Measurements from ENCODE around the gene VPS8.
A peak's percentile ranks its signal among the peaks of the same experiment; 100 is the strongest.

VPS8 gene

GRCh38 chr3:184811034-184811433 is 932 bp upstream of the VPS8 start (continued):
- TF ChIP-seq ZSCAN18 (tag by site-specific recombination; IDR thresholded peaks at IDR 0.05) (no peak), KLF16 (tag by site-specific recombination; IDR thresholded peaks at IDR 0.05) (no peak), ZFP37 (tag by site-specific recombination; IDR thresholded peaks at IDR 0.05) (no peak), ZNF184 (tag by site-specific recombination; IDR thresholded peaks at IDR 0.05) (no peak), ZNF366 (tag by site-specific recombination; conservative IDR thresholded peaks at IDR 0.05) (no peak), ZNF112 (tag by site-specific recombination; IDR thresholded peaks at IDR 0.05) (no peak), ZXDB (tag by site-specific recombination; IDR thresholded peaks at IDR 0.05) (no peak), ZNF747 (tag by site-specific recombination; IDR thresholded peaks at IDR 0.05) (no peak), RBAK (tag by site-specific recombination; IDR thresholded peaks at IDR 0.05) (no peak), ZNF157 (tag by site-specific recombination; IDR thresholded peaks at IDR 0.05) (no peak)

GRCh38 chr3:184811663-184811998 is 335 bp upstream of the VPS8 start:
- H3K36me3 ChIP-seq (ENCODE audit: control insufficient read depth in 2 of 2, insufficient read depth in 1 of 2, low read length in 2 of 2), result peaks cover 0 to 5% of the 10 kb centered on the region in 2 experiments; a peak in 1 of 3 replicates
- no peaks in the 10 kb centered on the region; the same call in 1 of the 2 replicates for H3K4me1 ChIP-seq (ENCODE audit: control insufficient read depth, insufficient read depth, low read length)
- peak; percentile 92 for TF ChIP-seq PRDM1 (tag by site-specific recombination; IDR thresholded peaks at IDR 0.05)
- TF ChIP-seq ZNF776 (tag by site-specific recombination; IDR thresholded peaks at IDR 0.05; ENCODE audit: borderline replicate concordance), result no peak
- no peak for TF ChIP-seq ZNF596 (tag by site-specific recombination; IDR thresholded peaks at IDR 0.05)
- TF ChIP-seq ZNF362 (tag by site-specific recombination; IDR thresholded peaks at IDR 0.05), result peak; percentile 95
- TF ChIP-seq ZNF658 (tag by site-specific recombination; IDR thresholded peaks at IDR 0.05), result no peak
- TF ChIP-seq KLF1 (tag by site-specific recombination; IDR thresholded peaks at IDR 0.05), result no peak
- TF ChIP-seq ZNF626 (tag by site-specific recombination; IDR thresholded peaks at IDR 0.05), result no peak
- TF ChIP-seq ZNF155 (tag by site-specific recombination; IDR thresholded peaks at IDR 0.05), result no peak
- peak; percentile 42; the same call in 1 of the 2 replicates for TF ChIP-seq ZNF335 (tag by site-specific recombination; conservative IDR thresholded peaks at IDR 0.05)
- ChIA-PET POLR2A (no interaction called here), CTCF (interaction anchor here (0.5 to 2.4 kb wide), 9 partner anchors 8 to 907 kb away, joined by 3 to 10 read pairs (median 3); partner anchors contain the start of gene EPHB3)
- peak overlapping the region; percentile 15; the same call in 1 of the 2 replicates for H3K4me3 ChIP-seq (ENCODE audit: low read depth, low read length)
- no peaks in the 10 kb centered on the region for H3K9me3 ChIP-seq (ENCODE audit: control insufficient read depth, insufficient read depth, low read depth, low read length)
- no peak overlapping the region for H3K27ac ChIP-seq (ENCODE audit: extremely low read depth, low read depth, low read length)

- no peak overlapping the region for H3K27ac ChIP-seq (ENCODE audit: extremely low read depth, low read depth, low read length)
- ChIA-PET POLR2A (interaction anchor here (1.5 kb wide), 1 partner anchor 251 kb away, joined by 4 read pairs; the partner anchor contains the start of gene EPHB3), CTCF (interaction anchor here (0.9 to 1.6 kb wide), 2 partner anchors 9 to 10 kb away, joined by 4 read pairs; no protein-coding TSS in a partner anchor)
- TF ChIP-seq SCRT2 (tag by site-specific recombination; IDR thresholded peaks at IDR 0.05) (peak; percentile 68), ATF2 (tag by site-specific recombination; IDR thresholded peaks at IDR 0.05; ENCODE audit: low read depth) (no peak), SCRT1 (tag by site-specific recombination; IDR thresholded peaks at IDR 0.05; ENCODE audit: borderline replicate concordance) (peak; percentile 54; the same call in 1 of the 2 replicates), ZNF558 (tag by site-specific recombination; IDR thresholded peaks at IDR 0.05) (no peak), ZBTB1 (tag by site-specific recombination; IDR thresholded peaks at IDR 0.05) (no peak), ZNF626 (tag by site-specific recombination; IDR thresholded peaks at IDR 0.05) (no peak), TSHZ1 (tag by site-specific recombination; IDR thresholded peaks at IDR 0.05; ENCODE audit: borderline replicate concordance) (no peak), ZNF585B (tag by site-specific recombination; IDR thresholded peaks at IDR 0.05) (no peak), ZNF449 (tag by site-specific recombination; IDR thresholded peaks at IDR 0.05) (no peak)
Observed at GRCh38 chr3:184812662-184813042, 686 bp downstream of the VPS8 start.

More at GRCh38 chr3:184812662-184813042, 686 bp downstream of the VPS8 start:
- no peaks in the 10 kb centered on the region; the same call in 1 of the 2 replicates for H3K4me1 ChIP-seq (ENCODE audit: control insufficient read depth, insufficient read depth, low read length)
- H3K9me3 ChIP-seq (ENCODE audit: control insufficient read depth, insufficient read depth, low read depth, low read length), result no peaks in the 10 kb centered on the region
- peak overlapping the region; percentile 98 for H3K4me3 ChIP-seq (ENCODE audit: low read depth, low read length)
- H3K36me3 ChIP-seq (ENCODE audit: control insufficient read depth in 2 of 2, insufficient read depth in 1 of 2, low read length in 2 of 2), result peaks cover 0 to 8% of the 10 kb centered on the region in 2 experiments; a peak in 1 of 3 replicates

Data from HEK293 (cell line).